Upper lobe of left lung (tissue), 6 donors: ENCODE measurements around the gene PACSIN1. TPM values are rescaled to one million over a fixed set of nuclear protein-coding genes. Genes with fewer than 3 reads are reported as not detected.
A peak's percentile ranks its signal among the peaks of the same experiment; 100 is the strongest.

Experiments
- ATAC-seq, 2 donors: fragments of 200-7000 bp; cut with Tn5 transposase; one replicate each; pipeline ENCODE4 v1.9.1; 2022; ENCODE audit warnings: mild to moderate bottlenecking in 2 of 2, moderate library complexity in 2 of 2; ENCODE audit not compliant: low FRiP score in 2 of 2
- DNase-seq, 2 donors: peaks; one replicate each; pipeline ENCODE4 v3.0.0-alpha.2; 2019 to 2020
- H3K27ac ChIP-seq, 4 donors: fragments of 200-600 bp; sonication (generic); one replicate each; pipeline ENCODE4 v1.5.1; 2016 to 2019
- H3K27me3 ChIP-seq, 4 donors: fragments of 200-600 bp; sonication (generic); one replicate each; pipeline ENCODE4 v1.5.1; 2017 to 2019
- H3K36me3 ChIP-seq, 4 donors: fragments of 200-600 bp; sonication (generic); one replicate each; pipeline ENCODE4 v1.5.1; 2016 to 2019
- H3K4me1 ChIP-seq, 4 donors: fragments of 200-600 bp; sonication (generic); one replicate each; pipeline ENCODE4 v1.5.1; 2018 to 2019
- H3K4me3 ChIP-seq, 4 donors: fragments of 200-600 bp; sonication (generic); one replicate each; pipeline ENCODE4 v1.5.1; 2017 to 2019; ENCODE audit warnings: mild to moderate bottlenecking in 2 of 4, moderate library complexity in 1 of 4
- H3K9me3 ChIP-seq, 4 donors: fragments of 200-600 bp; sonication (generic); one replicate each; pipeline ENCODE4 v1.5.1; 2018 to 2019
- EP300 ChIP-seq, 4 donors: sonication (generic); formaldehyde crosslinking; IDR thresholded peaks; one replicate each; pipeline ENCODE4 v1.5.1; 2017; ENCODE audit warnings: antibody characterized with exemption in 4 of 4, control low read depth in 2 of 4
- POLR2A ChIP-seq, 4 donors: fragments of 450-650 bp; IDR thresholded peaks; one replicate each; pipeline ENCODE4 v1.5.1; 2016 to 2017; ENCODE audit warnings: antibody characterized with exemption in 4 of 4, mild to moderate bottlenecking in 2 of 4
- POLR2AphosphoS5 ChIP-seq, 2 donors: sonication (generic); formaldehyde crosslinking; IDR thresholded peaks; one replicate each; pipeline ENCODE4 v1.5.1; 2017; ENCODE audit warnings: antibody characterized with exemption in 2 of 2
- WGBS, 2 donors: methylation state at CpG; one replicate each; pipeline ENCODE4 v1.1.5; 2017 to 2018; 5-methylcytosine and 5-hydroxymethylcytosine counted together
- total RNA-seq, 6 donors: library from RNA; depleted of rRNA in 4 of 6; stranded (reverse); fragments of >200 nt in 4 of 6; gene quantifications; one replicate each; pipeline versions ENCODE4 v1.1.0 to v1.2.1, GENCODE V29; 2016 to 2021
- TF ChIP-seq, protein P1 (sequence below), 6 experiments: fragments of 450-650 bp in 4 of 6; fragments of 200-600 bp in 2 of 6; sonication (generic) in 2 of 6; IDR thresholded peaks; one replicate each; pipeline ENCODE4 v1.5.1; 2016 to 2019; ENCODE audit warnings: antibody characterized with exemption in 6 of 6
- donor health status: DM: no; HTN: no; CAD: no; lungs with moderate emphysema.
- donor health status: DM: no; HTN: yes; CAD: no; lungs with severe emphysema.

Gene PACSIN1
- total RNA-seq, 6 donors from 2014 or later: 0.06 to 3.0 (median 0.17) TPM; not detected in 3

- H3K36me3 ChIP-seq: peaks cover 31 to 48% (median 43%) of the 10 kb centered on the region in 4 donors
- H3K4me3 ChIP-seq: peak overlapping the region; percentile 76 to 79 (median 77)
- H3K27me3 ChIP-seq: no peaks in the 10 kb centered on the region
- H3K9me3 ChIP-seq: no peaks in the 10 kb centered on the region
- TF ChIP-seq, protein P1, sequence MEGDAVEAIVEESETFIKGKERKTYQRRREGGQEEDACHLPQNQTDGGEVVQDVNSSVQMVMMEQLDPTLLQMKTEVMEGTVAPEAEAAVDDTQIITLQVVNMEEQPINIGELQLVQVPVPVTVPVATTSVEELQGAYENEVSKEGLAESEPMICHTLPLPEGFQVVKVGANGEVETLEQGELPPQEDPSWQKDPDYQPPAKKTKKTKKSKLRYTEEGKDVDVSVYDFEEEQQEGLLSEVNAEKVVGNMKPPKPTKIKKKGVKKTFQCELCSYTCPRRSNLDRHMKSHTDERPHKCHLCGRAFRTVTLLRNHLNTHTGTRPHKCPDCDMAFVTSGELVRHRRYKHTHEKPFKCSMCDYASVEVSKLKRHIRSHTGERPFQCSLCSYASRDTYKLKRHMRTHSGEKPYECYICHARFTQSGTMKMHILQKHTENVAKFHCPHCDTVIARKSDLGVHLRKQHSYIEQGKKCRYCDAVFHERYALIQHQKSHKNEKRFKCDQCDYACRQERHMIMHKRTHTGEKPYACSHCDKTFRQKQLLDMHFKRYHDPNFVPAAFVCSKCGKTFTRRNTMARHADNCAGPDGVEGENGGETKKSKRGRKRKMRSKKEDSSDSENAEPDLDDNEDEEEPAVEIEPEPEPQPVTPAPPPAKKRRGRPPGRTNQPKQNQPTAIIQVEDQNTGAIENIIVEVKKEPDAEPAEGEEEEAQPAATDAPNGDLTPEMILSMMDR (IDR thresholded peaks at IDR 0.05): no peak
- TF ChIP-seq POLR2AphosphoS5 (IDR thresholded peaks at IDR 0.05) (no peak), EP300 (IDR thresholded peaks at IDR 0.05) (no peak), POLR2A (IDR thresholded peaks at IDR 0.05) (no peak)
- ATAC-seq (no peak), DNase-seq (no peak)
- peak overlapping the region; percentile 83 to 93 (median 86) for H3K27ac ChIP-seq
- H3K4me1 ChIP-seq: peaks cover 14 to 33% (median 21%) of the 10 kb centered on the region in 4 donors
- WGBS, 2 donors: 2 to 8% methylated on average over 8 to 10 of the region's 10 CpGs
Observed at GRCh38 chr6:34425132-34425497, 40.8 kb upstream of the PACSIN1 start.

DNA sequence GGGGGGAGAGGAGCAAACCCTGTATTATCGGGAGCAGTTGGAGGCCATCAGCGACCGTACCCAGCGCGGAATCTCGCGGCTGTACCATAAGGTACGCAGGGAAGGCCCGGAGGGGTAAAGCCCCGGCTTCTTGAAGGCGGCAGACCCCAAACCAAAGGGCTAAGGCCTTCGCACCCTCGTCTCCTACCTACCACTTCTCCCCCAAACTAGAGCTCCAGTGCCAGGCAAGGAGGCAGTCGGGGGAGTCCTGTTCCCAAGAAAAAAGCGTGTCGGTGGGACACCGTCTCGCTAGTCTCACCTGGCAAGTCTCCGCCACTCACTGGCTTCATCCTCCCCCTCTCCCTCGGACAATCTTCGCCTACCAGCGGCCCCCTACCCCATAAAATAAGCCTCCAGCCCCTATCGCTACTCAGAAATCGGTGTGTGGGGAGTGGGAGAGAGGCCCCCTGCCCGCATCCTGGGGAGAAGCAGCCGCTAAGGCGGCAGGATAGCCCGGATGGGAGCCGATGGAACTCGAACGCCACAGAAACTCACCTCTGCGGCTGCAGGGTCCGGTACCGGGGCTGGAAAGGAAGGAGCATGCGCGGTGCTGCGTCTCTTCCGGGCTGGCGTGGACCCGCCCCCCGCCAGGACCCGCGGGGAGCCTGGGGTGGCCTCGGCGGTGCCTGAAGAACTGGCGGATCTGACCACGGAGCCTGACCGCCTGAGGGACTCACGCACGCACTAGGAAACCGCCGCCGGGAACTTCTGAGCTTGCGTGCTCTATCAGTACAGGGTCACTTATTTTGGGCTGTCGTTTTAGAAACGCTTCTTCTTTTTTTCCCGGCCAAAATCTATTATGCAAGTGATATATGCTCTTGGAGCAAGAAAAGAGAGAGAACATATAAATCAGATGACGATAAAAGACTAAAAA, 40.1 kb upstream of the PACSIN1 start, which contains the start of gene RPS10:
RPS10 (minus strand) TSS at position 572 of the 913 bp plus-strand sequence. CDS start 848 bp downstream, outside the sequence.
- TF ChIP-seq EP300 (IDR thresholded peaks at IDR 0.05) (no peak), POLR2A (IDR thresholded peaks at IDR 0.05) (peak in 3 of 4 donors; percentile 69 to 87 (median 79)), POLR2AphosphoS5 (IDR thresholded peaks at IDR 0.05) (peak; percentile 79 to 89)
- TF ChIP-seq, protein P1 (IDR thresholded peaks at IDR 0.05): peak in 2 of 6 experiments; percentile 10 to 30
- H3K27ac ChIP-seq: peak within 1 kb of the TSS; percentile 83 to 93 (median 86)
- 0 to 1% methylated on average over 34 to 50 of the region's 58 CpGs for WGBS, 2 donors
- no peaks in the 10 kb centered on the region for H3K27me3 ChIP-seq
- peak; percentile 99 for ATAC-seq
- peak; percentile 95 to 97 for DNase-seq
- peaks cover 14 to 33% (median 21%) of the 10 kb centered on the region in 4 donors for H3K4me1 ChIP-seq
- H3K9me3 ChIP-seq: no peaks in the 10 kb centered on the region
- H3K4me3 ChIP-seq: peak within 1 kb of the TSS; percentile 76 to 79 (median 77)
- peaks cover 28 to 41% (median 36%) of the 10 kb centered on the region in 4 donors for H3K36me3 ChIP-seq

GRCh38 chr6:34435916-34436315, 30.0 kb upstream of the PACSIN1 start:
- no peak overlapping the region for H3K4me3 ChIP-seq
- WGBS, 2 donors: 66 to 77% methylated on average over 5 of the region's 5 CpGs
- no peaks in the 10 kb centered on the region for H3K4me1 ChIP-seq
- TF ChIP-seq POLR2A (IDR thresholded peaks at IDR 0.05): no peak
- TF ChIP-seq POLR2AphosphoS5 (IDR thresholded peaks at IDR 0.05): no peak
- ATAC-seq: no peak
- no peaks in the 10 kb centered on the region for H3K9me3 ChIP-seq
- H3K27ac ChIP-seq: no peak overlapping the region
- H3K27me3 ChIP-seq: no peaks in the 10 kb centered on the region
- no peak for DNase-seq
- no peaks in the 10 kb centered on the region for H3K36me3 ChIP-seq

- TF ChIP-seq, protein P1 (IDR thresholded peaks at IDR 0.05): no peak
- TF ChIP-seq POLR2AphosphoS5 (IDR thresholded peaks at IDR 0.05): no peak
- Histone ChIP-seq H3K4me1 (no peaks in the 10 kb centered on the region), H3K36me3 (no peaks in the 10 kb centered on the region), H3K9me3 (no peaks in the 10 kb centered on the region), H3K4me3 (no peak overlapping the region), H3K27me3 (no peaks in the 10 kb centered on the region), H3K27ac (no peak overlapping the region)
- 85 to 94% methylated on average over 10 to 19 of the region's 38 CpGs for WGBS, 2 donors
- DNase-seq (peak in 1 of 2 donors; percentile 76), ATAC-seq (no peak)
Observed at GRCh38 chr6:34436803-34437643, 28.9 kb upstream of the PACSIN1 start.

DNA sequence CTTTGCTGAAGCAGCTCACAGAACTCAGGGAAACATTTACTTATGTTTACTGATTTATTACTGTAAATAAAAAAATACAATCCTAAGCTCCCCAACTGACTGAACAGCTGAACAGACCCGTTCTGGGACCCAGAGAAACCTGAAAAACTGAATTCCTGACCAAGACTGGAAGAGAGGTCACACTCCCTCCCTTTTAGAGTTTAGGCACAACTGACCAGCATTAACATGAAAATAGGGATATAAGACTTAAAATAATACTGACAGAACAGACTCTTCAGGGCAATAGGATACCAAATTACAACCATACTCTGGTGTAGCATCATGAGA, 28.3 kb upstream of the PACSIN1 start:
- Histone ChIP-seq H3K27ac (no peak overlapping the region), H3K36me3 (no peaks in the 10 kb centered on the region), H3K4me3 (no peak overlapping the region), H3K4me1 (no peaks in the 10 kb centered on the region), H3K9me3 (no peaks in the 10 kb centered on the region), H3K27me3 (no peaks in the 10 kb centered on the region)
- TF ChIP-seq POLR2AphosphoS5 (IDR thresholded peaks at IDR 0.05) (no peak), POLR2A (IDR thresholded peaks at IDR 0.05) (no peak), EP300 (IDR thresholded peaks at IDR 0.05) (no peak)
- TF ChIP-seq, protein P1 (IDR thresholded peaks at IDR 0.05): no peak
- 48 to 57% methylated on average over 1 of the region's 1 CpG for WGBS, 2 donors
- DNase-seq (no peak), ATAC-seq (no peak)
